ENCODE results near the gene OXCT2.
"Not testable (repeated sequence)": the region's sequence is repeated elsewhere in the genome, so short reads cannot be mapped to it uniquely, and the experiment has no call there.

OXCT2 gene

GRCh38 chr1:39771022-39771532 lies at the start of gene OXCT2:
OXCT2 (minus strand) TSS chr1:39771348; CDS start chr1:39771255, 93 bp downstream.
- not testable (repeated sequence) for DNase-seq

- DNase-seq: no peak
Measured at GRCh38 chr1:39819091-39819812, 48.1 kb upstream of the OXCT2 start.

GRCh38 chr1:39818482-39818881 lies 47.3 kb upstream of the OXCT2 start:
- no peak for DNase-seq

GRCh38 chr1:39817091-39817932 lies 46.2 kb upstream of the OXCT2 start:
- DNase-seq: not testable (repeated sequence)

GRCh38 chr1:39816415-39817090 lies 45.4 kb upstream of the OXCT2 start:
- DNase-seq: no peak

- no peak for DNase-seq
Measured at GRCh38 chr1:39812913-39813312, 41.8 kb upstream of the OXCT2 start.

GRCh38 chr1:39808784-39809517 lies 37.8 kb upstream of the OXCT2 start:
- no peak for DNase-seq

GRCh38 chr1:39805385-39805784 lies 34.2 kb upstream of the OXCT2 start:
- DNase-seq: no peak

GRCh38 chr1:39802496-39803260 lies 31.5 kb upstream of the OXCT2 start:
- DNase-seq: no peak

GRCh38 chr1:39800471-39800835 lies 29.3 kb upstream of the OXCT2 start:
- DNase-seq: no peak

- no peak for DNase-seq
Measured at GRCh38 chr1:39799770-39800470, 28.8 kb upstream of the OXCT2 start.

GRCh38 chr1:39798859-39799769 lies 28.0 kb upstream of the OXCT2 start:
- DNase-seq: not testable (repeated sequence)

GRCh38 chr1:39795651-39796050 lies 24.5 kb upstream of the OXCT2 start:
- DNase-seq: no peak

GRCh38 chr1:39791838-39792237 lies 20.7 kb upstream of the OXCT2 start:
- no peak for DNase-seq

- DNase-seq: no peak
Measured at GRCh38 chr1:39789571-39790110, 18.5 kb upstream of the OXCT2 start.

- DNase-seq: no peak
Measured at GRCh38 chr1:39788758-39789570, 17.8 kb upstream of the OXCT2 start, which contains the start of gene BMP8B. BMP8B (minus strand) TSS chr1:39788865; CDS start chr1:39788485, 380 bp downstream.

GRCh38 chr1:39788426-39788757 lies 17.2 kb upstream of the OXCT2 start:
- DNase-seq: no peak

- DNase-seq: not testable (repeated sequence)
Measured at GRCh38 chr1:39787964-39788363, 16.8 kb upstream of the OXCT2 start.

GRCh38 chr1:39787468-39787867 lies 16.3 kb upstream of the OXCT2 start:
- DNase-seq: no peak
